WERI-Rb-1 (cell line): Measurements from ENCODE around the gene THNSL1.

Source experiments
- DNase-seq: peaks from one replicate; pipeline ENCODE4 v3.0.0-alpha.2; 2020
- H3K27ac ChIP-seq: fragments of 250-450 bp; sonication (Bioruptor Pico); 2 replicates; pipeline ENCODE4 v1.5.1; 2020; ENCODE audit warnings: mild to moderate bottlenecking, moderate library complexity
- H3K27me3 ChIP-seq: fragments of 250-450 bp; sonication (Bioruptor Pico); 2 replicates; pipeline ENCODE4 v1.5.1; 2021; ENCODE audit warnings: mild to moderate bottlenecking, low read depth, moderate library complexity; ENCODE audit not compliant: insufficient read depth, severe bottlenecking
- H3K36me3 ChIP-seq: fragments of 250-450 bp; sonication (Bioruptor Pico); 2 replicates; pipeline ENCODE4 v1.5.1; 2020; ENCODE audit warnings: mild to moderate bottlenecking, moderate library complexity
- H3K4me3 ChIP-seq: 2 replicates; pipeline ENCODE4 v1.5.1; 2011; ENCODE audit warnings: low read depth, mild to moderate bottlenecking, control low read depth, low read length
- H3K9me3 ChIP-seq: fragments of 250-450 bp; sonication (Bioruptor Pico); 2 replicates; pipeline ENCODE4 v1.5.1; 2021; ENCODE audit warnings: mild to moderate bottlenecking, moderate library complexity; ENCODE audit not compliant: severe bottlenecking
- TF ChIP-seq, protein P1 (sequence below): IDR thresholded peaks from 2 replicates; pipeline ENCODE4 v1.5.1; 2011; ENCODE audit warnings: low read depth, mild to moderate bottlenecking, control low read depth, inconsistent platforms, low read length

Gene THNSL1

GRCh38 chr10:25024528-25024927 is 8.1 kb downstream of the THNSL1 start:
- TF ChIP-seq, protein P1, sequence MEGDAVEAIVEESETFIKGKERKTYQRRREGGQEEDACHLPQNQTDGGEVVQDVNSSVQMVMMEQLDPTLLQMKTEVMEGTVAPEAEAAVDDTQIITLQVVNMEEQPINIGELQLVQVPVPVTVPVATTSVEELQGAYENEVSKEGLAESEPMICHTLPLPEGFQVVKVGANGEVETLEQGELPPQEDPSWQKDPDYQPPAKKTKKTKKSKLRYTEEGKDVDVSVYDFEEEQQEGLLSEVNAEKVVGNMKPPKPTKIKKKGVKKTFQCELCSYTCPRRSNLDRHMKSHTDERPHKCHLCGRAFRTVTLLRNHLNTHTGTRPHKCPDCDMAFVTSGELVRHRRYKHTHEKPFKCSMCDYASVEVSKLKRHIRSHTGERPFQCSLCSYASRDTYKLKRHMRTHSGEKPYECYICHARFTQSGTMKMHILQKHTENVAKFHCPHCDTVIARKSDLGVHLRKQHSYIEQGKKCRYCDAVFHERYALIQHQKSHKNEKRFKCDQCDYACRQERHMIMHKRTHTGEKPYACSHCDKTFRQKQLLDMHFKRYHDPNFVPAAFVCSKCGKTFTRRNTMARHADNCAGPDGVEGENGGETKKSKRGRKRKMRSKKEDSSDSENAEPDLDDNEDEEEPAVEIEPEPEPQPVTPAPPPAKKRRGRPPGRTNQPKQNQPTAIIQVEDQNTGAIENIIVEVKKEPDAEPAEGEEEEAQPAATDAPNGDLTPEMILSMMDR: no peak
- no peaks in the 10 kb centered on the region for H3K9me3 ChIP-seq
- no peaks in the 10 kb centered on the region for H3K36me3 ChIP-seq
- no peak overlapping the region for H3K4me3 ChIP-seq
- H3K27ac ChIP-seq: no peak overlapping the region
- DNase-seq: no peak
- no peaks in the 10 kb centered on the region for H3K27me3 ChIP-seq

GRCh38 chr10:25026463-25026862 is 10.1 kb downstream of the THNSL1 start:
- TF ChIP-seq, protein P1: no peak
- Histone ChIP-seq H3K9me3 (no peaks in the 10 kb centered on the region), H3K4me3 (no peak overlapping the region), H3K27ac (no peak overlapping the region), H3K27me3 (no peaks in the 10 kb centered on the region), H3K36me3 (no peaks in the 10 kb centered on the region)
- no peak for DNase-seq

- H3K27me3 ChIP-seq: no peaks in the 10 kb centered on the region
- no peaks in the 10 kb centered on the region for H3K9me3 ChIP-seq
- H3K36me3 ChIP-seq: no peaks in the 10 kb centered on the region
- no peak overlapping the region for H3K4me3 ChIP-seq
- TF ChIP-seq, protein P1: no peak
- no peak overlapping the region for H3K27ac ChIP-seq
- DNase-seq: no peak
Observed at GRCh38 chr10:25028711-25029110, 12.3 kb downstream of the THNSL1 start.

DNA sequence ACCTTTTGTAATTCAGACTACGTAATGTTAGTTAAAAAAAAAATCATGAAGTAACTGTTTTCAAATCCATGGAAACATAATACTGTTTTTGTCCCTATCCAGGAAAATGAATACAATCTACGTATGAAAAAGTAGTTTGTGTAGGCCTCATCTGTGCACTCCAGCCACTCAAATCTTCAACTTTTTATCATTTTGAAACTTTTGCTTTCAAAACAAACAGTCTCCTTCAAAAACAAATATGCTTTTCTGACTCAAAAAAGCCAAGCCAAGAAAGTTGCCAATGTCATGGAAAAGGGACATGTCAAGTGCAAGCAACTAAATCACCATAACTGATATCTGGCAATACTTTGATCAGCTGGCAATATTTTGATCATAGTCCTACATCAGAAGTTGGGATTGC is 13.1 kb downstream of the THNSL1 start:
- Histone ChIP-seq H3K36me3 (no peaks in the 10 kb centered on the region), H3K4me3 (no peak overlapping the region), H3K27ac (no peak overlapping the region), H3K9me3 (no peaks in the 10 kb centered on the region), H3K27me3 (no peaks in the 10 kb centered on the region)
- no peak for DNase-seq
- TF ChIP-seq, protein P1: no peak

- TF ChIP-seq, protein P1: no peak
- no peaks in the 10 kb centered on the region for H3K9me3 ChIP-seq
- DNase-seq: no peak
- H3K4me3 ChIP-seq: no peak overlapping the region
- H3K27me3 ChIP-seq: no peaks in the 10 kb centered on the region
- H3K36me3 ChIP-seq: no peaks in the 10 kb centered on the region
- H3K27ac ChIP-seq: no peak overlapping the region
Observed at GRCh38 chr10:25036381-25036780, 20.0 kb downstream of the THNSL1 start.

GRCh38 chr10:25038325-25038724 is 21.9 kb downstream of the THNSL1 start:
- Histone ChIP-seq H3K27me3 (no peaks in the 10 kb centered on the region), H3K4me3 (no peak overlapping the region), H3K36me3 (no peaks in the 10 kb centered on the region), H3K27ac (no peak overlapping the region), H3K9me3 (no peaks in the 10 kb centered on the region)
- TF ChIP-seq, protein P1: no peak
- no peak for DNase-seq
